HCT116 (cell line): ENCODE measurements around the gene GRSF1. TPM values are rescaled to one million over a fixed set of nuclear protein-coding genes. Genes with fewer than 3 reads are reported as not detected.

Experiments
- ATAC-seq: fragments of 200-7000 bp; cut with Tn5 transposase; 2 replicates; pipeline ENCODE4 v1.9.1; 2020; ENCODE audit warnings: mild to moderate bottlenecking, moderate library complexity
- BruUV-seq: library from RNA; stranded (reverse); fragments of 400-500 nt; replicated peaks from 2 replicates; lab custom pipeline; 2021; lab: Mats Ljungman, UMichigan
- CTCF ChIA-PET: fragments of 300-600 bp; sonication (Branson Sonifier 250); formaldehyde crosslinking; loops from one replicate; lab custom pipeline; 2021; ENCODE audit warnings: antibody characterized with exemption; lab: Charles Lee
- POLR2A ChIA-PET: fragments of 300-600, 350-600 bp; sonication (Branson Sonifier 250); formaldehyde crosslinking; loops from one replicate; lab custom pipeline; 2021; ENCODE audit warnings: antibody characterized with exemption; lab: Charles Lee
- RAD21 ChIA-PET, 2 experiments: fragments of 300-600 bp; sonication (Branson Sonifier 250); formaldehyde crosslinking; loops; one replicate each; lab custom pipeline; 2023; ENCODE audit warnings: low total read pairs in 2 of 2; ENCODE audit not compliant: uncharacterized antibody in 2 of 2, unreplicated experiment in 2 of 2, low non-redundant PET in 1 of 2; lab: Charles Lee
- DNase-seq: peaks from one replicate; pipeline ENCODE4 v3.0.0-alpha.2; 2010; ENCODE audit warnings: low read depth, low spot score
- H2AFZ ChIP-seq: fragments of 200-600 bp; shearing (Covaris generic), sonication (generic); 2 replicates; pipeline ENCODE4 v1.6.1; 2017; ENCODE audit warnings: low read depth, mixed run types, mixed read lengths, antibody characterized with exemption, low read length; ENCODE audit not compliant: poor library complexity, severe bottlenecking
- H3K27ac ChIP-seq: 2 replicates; pipeline ENCODE4 v1.5.1; 2012; ENCODE audit warnings: low read depth, low read length
- H3K27me3 ChIP-seq: fragments of 200-600 bp; sonication (generic); 2 replicates; pipeline ENCODE4 v1.6.1; 2016; ENCODE audit warnings: mixed run types, low read length, mixed read lengths; ENCODE audit not compliant: insufficient read depth
- H3K36me3 ChIP-seq, 2 experiments: fragments of 200-500 bp in 1 of 2; fragments of 200-600 bp in 1 of 2; sonication (Bioruptor generic) in 1 of 2; sonication (generic) in 1 of 2; 2 replicates each; pipeline versions ENCODE4 v1.5.1 to v1.6.1; 2014 to 2016; ENCODE audit warnings: low read length in 2 of 2, inconsistent platforms in 1 of 2, mixed read lengths in 1 of 2, mixed run types in 1 of 2; ENCODE audit not compliant: insufficient read depth in 2 of 2, control insufficient read depth in 1 of 2
- H3K4me1 ChIP-seq, 2 experiments: fragments of 200-600 bp in 1 of 2; sonication (generic) in 1 of 2; 2 replicates each; pipeline versions ENCODE4 v1.5.1 to v1.6.1; 2012 to 2017; ENCODE audit warnings: low read length in 2 of 2, inconsistent platforms in 1 of 2, mild to moderate bottlenecking in 1 of 2, mixed read lengths in 1 of 2, mixed run types in 1 of 2, moderate library complexity in 1 of 2; ENCODE audit not compliant: insufficient read depth in 2 of 2, control insufficient read depth in 1 of 2
- H3K4me2 ChIP-seq: fragments of 200-600 bp; sonication (generic); 2 replicates; pipeline ENCODE4 v1.6.1; 2017; ENCODE audit warnings: mixed run types, low read length, mixed read lengths
- H3K4me3 ChIP-seq, 2 experiments: fragments of 200-600 bp in 1 of 2; sonication (generic) in 1 of 2; replicated peaks in 1 of 2; 2 replicates each; pipeline ENCODE4 v1.5.1; 2011 to 2016; ENCODE audit warnings: low read length in 2 of 2, control low read depth in 1 of 2, low read depth in 1 of 2, mild to moderate bottlenecking in 1 of 2, mixed read lengths in 1 of 2, mixed run types in 1 of 2
- H3K79me2 ChIP-seq: fragments of 200-600 bp; sonication (generic); 2 replicates; pipeline ENCODE4 v1.6.1; 2017; ENCODE audit warnings: mild to moderate bottlenecking, mixed run types, low read length, moderate library complexity, mixed read lengths; ENCODE audit not compliant: insufficient read depth
- H3K9ac ChIP-seq: fragments of 200-600 bp; sonication (generic); 2 replicates; pipeline ENCODE4 v1.6.1; 2016; ENCODE audit warnings: low read length, mixed read lengths
- H3K9me2 ChIP-seq: fragments of 200-600 bp; sonication (generic), shearing (Covaris generic); 2 replicates; pipeline ENCODE4 v1.6.1; 2017; ENCODE audit warnings: mixed run types, mild to moderate bottlenecking, moderate library complexity; ENCODE audit not compliant: insufficient read depth
- H3K9me3 ChIP-seq, 2 experiments: fragments of 200-500 bp in 1 of 2; fragments of 200-600 bp in 1 of 2; sonication (Bioruptor generic) in 1 of 2; sonication (generic) in 1 of 2; 2 replicates each; pipeline ENCODE4 v1.6.1; 2014 to 2017; ENCODE audit warnings: low read length in 2 of 2, mixed read lengths in 2 of 2, inconsistent platforms in 1 of 2, low read depth in 1 of 2, mild to moderate bottlenecking in 1 of 2, mixed run types in 1 of 2, moderate library complexity in 1 of 2; ENCODE audit not compliant: control insufficient read depth in 1 of 2, insufficient read depth in 1 of 2
- H4K20me1 ChIP-seq: fragments of 200-600 bp; sonication (generic), shearing (Covaris generic); 2 replicates; pipeline ENCODE4 v1.6.1; 2017; ENCODE audit warnings: mixed run types, mild to moderate bottlenecking, moderate library complexity; ENCODE audit not compliant: insufficient read depth
- CBX3 ChIP-seq: IDR thresholded peaks from 2 replicates; pipeline ENCODE4 v1.6.1; 2012; ENCODE audit warnings: low read depth
- EGR1 ChIP-seq: IDR thresholded peaks from 2 replicates; pipeline ENCODE4 v1.6.1; 2012; ENCODE audit warnings: low read depth
- EZH2phosphoT487 ChIP-seq: fragments of 200-600 bp; IDR thresholded peaks from 2 replicates; pipeline ENCODE4 v1.6.1; 2018; ENCODE audit warnings: antibody characterized with exemption, borderline replicate concordance
- JUND ChIP-seq: IDR thresholded peaks from 2 replicates; pipeline ENCODE4 v1.6.1; 2012
- POLR2A ChIP-seq: IDR thresholded peaks from 2 replicates; pipeline ENCODE4 v1.7.0; 2011; ENCODE audit warnings: borderline replicate concordance; ENCODE audit not compliant: insufficient read depth, insufficient read length; ENCODE audit errors: extremely low read depth
- SP1 ChIP-seq: IDR thresholded peaks from 2 replicates; pipeline ENCODE4 v1.6.1; 2012; ENCODE audit warnings: low read depth
- TCF7L2 ChIP-seq: IDR thresholded peaks from 2 replicates; pipeline ENCODE4 v1.7.0; 2011; ENCODE audit warnings: borderline replicate concordance, inconsistent platforms; ENCODE audit not compliant: insufficient read depth, insufficient read length; ENCODE audit errors: extremely low read depth
- intact Hi-C: fragments of 100-400 bp; cut with micrococcal nuclease; formaldehyde crosslinking; loops from 2 replicates; pipeline ENCODE4 v1.10.0; 2022
- total RNA-seq: library from RNA; stranded (reverse); gene quantifications from one replicate; pipeline ENCODE4 v1.2.1, GENCODE V29; 2021; ENCODE audit not compliant: unreplicated experiment
- TF ChIP-seq, protein P1 (sequence below): IDR thresholded peaks from 2 replicates; pipeline ENCODE4 v1.6.1; 2012; ENCODE audit warnings: low read depth
- TF ChIP-seq, protein P2 (sequence below): IDR thresholded peaks from 2 replicates; pipeline ENCODE4 v1.6.1; 2012
- TF ChIP-seq, protein P3 (sequence below): IDR thresholded peaks from 2 replicates; pipeline ENCODE4 v1.6.1; 2012

GRSF1 gene
- total RNA-seq, 1 experiment from 2014 or later = 131 TPM

DNA sequence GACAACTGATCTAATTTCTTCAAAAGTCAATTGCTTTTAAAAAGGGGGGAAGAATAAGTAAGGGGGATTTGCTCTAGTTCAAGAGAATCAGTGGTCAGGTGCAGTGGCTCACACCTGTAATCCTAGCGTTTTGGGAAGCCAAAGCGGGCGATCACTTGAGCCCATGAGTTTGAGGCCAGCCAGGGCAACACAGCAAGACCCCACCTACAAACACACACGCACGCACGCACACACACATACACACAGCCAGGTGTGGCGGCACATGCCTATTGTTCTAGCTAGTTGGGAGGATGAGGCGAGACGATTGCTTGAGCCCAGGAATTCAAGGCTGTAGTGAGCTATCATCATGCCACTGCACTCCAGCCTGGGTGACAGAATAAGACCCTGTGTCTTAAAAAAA lies 9.6 kb downstream of the GRSF1 start (continued):
- TF ChIP-seq, protein P1, sequence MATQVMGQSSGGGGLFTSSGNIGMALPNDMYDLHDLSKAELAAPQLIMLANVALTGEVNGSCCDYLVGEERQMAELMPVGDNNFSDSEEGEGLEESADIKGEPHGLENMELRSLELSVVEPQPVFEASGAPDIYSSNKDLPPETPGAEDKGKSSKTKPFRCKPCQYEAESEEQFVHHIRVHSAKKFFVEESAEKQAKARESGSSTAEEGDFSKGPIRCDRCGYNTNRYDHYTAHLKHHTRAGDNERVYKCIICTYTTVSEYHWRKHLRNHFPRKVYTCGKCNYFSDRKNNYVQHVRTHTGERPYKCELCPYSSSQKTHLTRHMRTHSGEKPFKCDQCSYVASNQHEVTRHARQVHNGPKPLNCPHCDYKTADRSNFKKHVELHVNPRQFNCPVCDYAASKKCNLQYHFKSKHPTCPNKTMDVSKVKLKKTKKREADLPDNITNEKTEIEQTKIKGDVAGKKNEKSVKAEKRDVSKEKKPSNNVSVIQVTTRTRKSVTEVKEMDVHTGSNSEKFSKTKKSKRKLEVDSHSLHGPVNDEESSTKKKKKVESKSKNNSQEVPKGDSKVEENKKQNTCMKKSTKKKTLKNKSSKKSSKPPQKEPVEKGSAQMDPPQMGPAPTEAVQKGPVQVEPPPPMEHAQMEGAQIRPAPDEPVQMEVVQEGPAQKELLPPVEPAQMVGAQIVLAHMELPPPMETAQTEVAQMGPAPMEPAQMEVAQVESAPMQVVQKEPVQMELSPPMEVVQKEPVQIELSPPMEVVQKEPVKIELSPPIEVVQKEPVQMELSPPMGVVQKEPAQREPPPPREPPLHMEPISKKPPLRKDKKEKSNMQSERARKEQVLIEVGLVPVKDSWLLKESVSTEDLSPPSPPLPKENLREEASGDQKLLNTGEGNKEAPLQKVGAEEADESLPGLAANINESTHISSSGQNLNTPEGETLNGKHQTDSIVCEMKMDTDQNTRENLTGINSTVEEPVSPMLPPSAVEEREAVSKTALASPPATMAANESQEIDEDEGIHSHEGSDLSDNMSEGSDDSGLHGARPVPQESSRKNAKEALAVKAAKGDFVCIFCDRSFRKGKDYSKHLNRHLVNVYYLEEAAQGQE = no peak

DNA sequence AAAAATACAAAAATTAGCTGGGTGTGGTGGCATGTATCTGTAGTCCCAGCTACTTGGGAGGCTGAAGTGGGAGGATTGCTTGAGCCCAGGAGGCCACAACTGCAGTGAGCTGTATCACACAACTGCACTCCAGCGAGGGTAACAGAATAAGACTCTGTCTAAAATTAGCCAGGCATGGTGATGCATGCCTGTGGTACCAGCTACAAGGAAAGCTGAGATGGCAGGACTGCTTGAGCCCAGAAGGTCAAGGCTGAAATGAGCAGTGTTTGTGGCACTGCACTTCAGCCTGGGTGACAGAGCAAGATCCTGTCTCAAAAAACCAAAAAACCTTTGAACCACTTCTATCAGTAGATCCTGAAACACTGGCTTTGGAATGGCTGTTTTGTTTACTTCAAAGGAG lies 10.2 kb downstream of the GRSF1 start:
- Histone ChIP-seq H3K4me2 (no peak overlapping the region), H3K4me3 (no peak overlapping the region), H3K27ac (no peak overlapping the region), H3K79me2 (peaks cover 69% of the 10 kb centered on the region), H3K4me1 (no peaks in the 10 kb centered on the region), H3K9me2 (no peaks in the 10 kb centered on the region), H4K20me1 (no peaks in the 10 kb centered on the region), H3K9me3 (no peaks in the 10 kb centered on the region), H3K9ac (no peak overlapping the region), H3K36me3 (peaks cover 60 to 75% of the 10 kb centered on the region in 2 experiments), H2AFZ (no peak overlapping the region), H3K27me3 (no peaks in the 10 kb centered on the region)
- BruUV-seq = no TSS peak
- DNase-seq (no peak), ATAC-seq (no peak)
- ChIA-PET POLR2A (no interaction called here), RAD21 (no interaction called here), CTCF (no interaction called here)
- intact Hi-C loops = no loop called here
- no peak for TF ChIP-seq EGR1
- TF ChIP-seq SP1 = no peak
- no peak for TF ChIP-seq EZH2phosphoT487
- TF ChIP-seq, protein P2, sequence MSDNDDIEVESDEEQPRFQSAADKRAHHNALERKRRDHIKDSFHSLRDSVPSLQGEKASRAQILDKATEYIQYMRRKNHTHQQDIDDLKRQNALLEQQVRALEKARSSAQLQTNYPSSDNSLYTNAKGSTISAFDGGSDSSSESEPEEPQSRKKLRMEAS = no peak
- TF ChIP-seq, protein P3, sequence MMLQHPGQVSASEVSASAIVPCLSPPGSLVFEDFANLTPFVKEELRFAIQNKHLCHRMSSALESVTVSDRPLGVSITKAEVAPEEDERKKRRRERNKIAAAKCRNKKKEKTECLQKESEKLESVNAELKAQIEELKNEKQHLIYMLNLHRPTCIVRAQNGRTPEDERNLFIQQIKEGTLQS = no peak
- TF ChIP-seq TCF7L2 = no peak
- TF ChIP-seq POLR2A = no peak
- TF ChIP-seq CBX3 = no peak
- TF ChIP-seq JUND = no peak
